Panc1 (cell line): ENCODE measurements around the gene P4HA3.

ENCODE experiments used
- POLR2AphosphoS5 ChIP-seq: IDR thresholded peaks from 2 replicates; pipeline ENCODE4 v1.6.1; 2012; ENCODE audit warnings: mild to moderate bottlenecking, low read depth, low read length, moderate library complexity
- TF ChIP-seq, protein P1 (sequence below): fragments of 450-650 bp; IDR thresholded peaks from 2 replicates; pipeline ENCODE4 v1.5.1; 2017; ENCODE audit warnings: mild to moderate bottlenecking

GRCh38 chr11:74256378-74257133, 54.9 kb downstream of the P4HA3 start:
- TF ChIP-seq, protein P1, sequence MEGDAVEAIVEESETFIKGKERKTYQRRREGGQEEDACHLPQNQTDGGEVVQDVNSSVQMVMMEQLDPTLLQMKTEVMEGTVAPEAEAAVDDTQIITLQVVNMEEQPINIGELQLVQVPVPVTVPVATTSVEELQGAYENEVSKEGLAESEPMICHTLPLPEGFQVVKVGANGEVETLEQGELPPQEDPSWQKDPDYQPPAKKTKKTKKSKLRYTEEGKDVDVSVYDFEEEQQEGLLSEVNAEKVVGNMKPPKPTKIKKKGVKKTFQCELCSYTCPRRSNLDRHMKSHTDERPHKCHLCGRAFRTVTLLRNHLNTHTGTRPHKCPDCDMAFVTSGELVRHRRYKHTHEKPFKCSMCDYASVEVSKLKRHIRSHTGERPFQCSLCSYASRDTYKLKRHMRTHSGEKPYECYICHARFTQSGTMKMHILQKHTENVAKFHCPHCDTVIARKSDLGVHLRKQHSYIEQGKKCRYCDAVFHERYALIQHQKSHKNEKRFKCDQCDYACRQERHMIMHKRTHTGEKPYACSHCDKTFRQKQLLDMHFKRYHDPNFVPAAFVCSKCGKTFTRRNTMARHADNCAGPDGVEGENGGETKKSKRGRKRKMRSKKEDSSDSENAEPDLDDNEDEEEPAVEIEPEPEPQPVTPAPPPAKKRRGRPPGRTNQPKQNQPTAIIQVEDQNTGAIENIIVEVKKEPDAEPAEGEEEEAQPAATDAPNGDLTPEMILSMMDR, result no peak
- TF ChIP-seq POLR2AphosphoS5, result no peak
